ENCODE measurements around the gene CD86. TPM values are rescaled to one million over a fixed set of nuclear protein-coding genes. Genes with fewer than 3 reads are reported as not detected.

Gene CD86
- polyA plus RNA-seq, 1 donor from 2014 or later, result not detected

- no peak overlapping the region for H3K4me2 ChIP-seq (ENCODE audit: low read length)
- TF ChIP-seq SMC3 (conservative IDR thresholded peaks at IDR 0.05; ENCODE audit: poor library complexity), result no peak
- TF ChIP-seq EZH2 (IDR thresholded peaks at IDR 0.05; ENCODE audit: borderline replicate concordance, insufficient read depth, low read length, poor library complexity, severe bottlenecking), result no peak
- no peak for TF ChIP-seq POLR2AphosphoS5 (IDR thresholded peaks at IDR 0.05)
- no peak for TF ChIP-seq MXI1 (conservative IDR thresholded peaks at IDR 0.05; ENCODE audit: poor library complexity, severe bottlenecking)
- no peak for TF ChIP-seq RAD21 (conservative IDR thresholded peaks at IDR 0.05)
- no peak for TF ChIP-seq TAF1 (IDR thresholded peaks at IDR 0.05; ENCODE audit: low read depth)
- TF ChIP-seq REST (IDR thresholded peaks at IDR 0.05; ENCODE audit: borderline replicate concordance), result no peak
- no peak for TF ChIP-seq EP300 (conservative IDR thresholded peaks at IDR 0.05; ENCODE audit: poor library complexity, severe bottlenecking)
- no peak for TF ChIP-seq CTCF (IDR thresholded peaks at IDR 0.05; ENCODE audit: poor library complexity, severe bottlenecking)
- H3K27me3 ChIP-seq (ENCODE audit: insufficient read depth, low read depth, low read length), result no peaks in the 10 kb centered on the region
- no peaks in the 10 kb centered on the region for H3K9me2 ChIP-seq (ENCODE audit: insufficient read depth, low read length)
- H3K9ac ChIP-seq (ENCODE audit: low read length), result no peak overlapping the region
- no peaks in the 10 kb centered on the region for H3F3A ChIP-seq (ENCODE audit: insufficient read depth, low read length, poor library complexity, severe bottlenecking)
- H3K79me2 ChIP-seq (replicated peaks; ENCODE audit: insufficient read depth, low read length), result no peaks in the 10 kb centered on the region
- H2AFZ ChIP-seq (ENCODE audit: low read depth, low read length), result no peak overlapping the region
- no peak overlapping the region for H3K27ac ChIP-seq (ENCODE audit: low read length)
- no peaks in the 10 kb centered on the region for H3K36me3 ChIP-seq (ENCODE audit: insufficient read depth, low read length)
- no peaks in the 10 kb centered on the region for H4K20me1 ChIP-seq (ENCODE audit: insufficient read depth)
- no peaks in the 10 kb centered on the region for H3K9me3 ChIP-seq (ENCODE audit: low read length)
- H3K4me3 ChIP-seq (ENCODE audit: low read length), result no peak overlapping the region
Measured at GRCh38 chr3:122080207-122080587, 25.0 kb downstream of the CD86 start.

- no peaks in the 10 kb centered on the region for H3F3A ChIP-seq (ENCODE audit: insufficient read depth, low read length, poor library complexity, severe bottlenecking)
- H3K9me2 ChIP-seq (ENCODE audit: insufficient read depth, low read length), result no peaks in the 10 kb centered on the region
Measured at GRCh38 chr3:122081543-122082247, 26.5 kb downstream of the CD86 start.

More at GRCh38 chr3:122081543-122082247, 26.5 kb downstream of the CD86 start:
- H3K9me3 ChIP-seq (ENCODE audit: low read length), result no peaks in the 10 kb centered on the region
- TF ChIP-seq TAF1 (IDR thresholded peaks at IDR 0.05; ENCODE audit: low read depth) (no peak), MXI1 (conservative IDR thresholded peaks at IDR 0.05; ENCODE audit: poor library complexity, severe bottlenecking) (no peak), CTCF (IDR thresholded peaks at IDR 0.05; ENCODE audit: poor library complexity, severe bottlenecking) (no peak), RAD21 (conservative IDR thresholded peaks at IDR 0.05) (no peak), SMC3 (conservative IDR thresholded peaks at IDR 0.05; ENCODE audit: poor library complexity) (no peak), EP300 (conservative IDR thresholded peaks at IDR 0.05; ENCODE audit: poor library complexity, severe bottlenecking) (no peak), EZH2 (IDR thresholded peaks at IDR 0.05; ENCODE audit: borderline replicate concordance, insufficient read depth, low read length, poor library complexity, severe bottlenecking) (no peak)
- no peaks in the 10 kb centered on the region for H3K36me3 ChIP-seq (ENCODE audit: insufficient read depth, low read length)
- no peak overlapping the region for H3K4me3 ChIP-seq (ENCODE audit: low read length)
- no peaks in the 10 kb centered on the region for H3K27me3 ChIP-seq (ENCODE audit: insufficient read depth, low read depth, low read length)
- no peaks in the 10 kb centered on the region for H3K79me2 ChIP-seq (replicated peaks; ENCODE audit: insufficient read depth, low read length)
- no peaks in the 10 kb centered on the region for H4K20me1 ChIP-seq (ENCODE audit: insufficient read depth)
- H3K9ac ChIP-seq (ENCODE audit: low read length), result no peak overlapping the region
- H3K4me2 ChIP-seq (ENCODE audit: low read length), result no peak overlapping the region
- H3K27ac ChIP-seq (ENCODE audit: low read length), result no peak overlapping the region
- H2AFZ ChIP-seq (ENCODE audit: low read depth, low read length), result no peak overlapping the region

Data from neural cell (in vitro differentiated cells).